Esophagus muscularis mucosa (tissue), 4 donors: ENCODE data around the gene SLC29A2.
"Not testable (repeated sequence)": the region's sequence is repeated elsewhere in the genome, so short reads cannot be mapped to it uniquely, and the experiment has no call there.

Source experiments
- CTCF ChIP-seq, 3 experiments: fragments of 200-600 bp in 2 of 3; fragments of 450-650 bp in 1 of 3; sonication (generic) in 2 of 3; IDR thresholded peaks; one replicate each; pipeline ENCODE4 v1.5.1; 2017 to 2019; ENCODE audit warnings: antibody characterized with exemption in 3 of 3, mild to moderate bottlenecking in 2 of 3, moderate library complexity in 1 of 3
- EP300 ChIP-seq: sonication (generic); formaldehyde crosslinking; IDR thresholded peaks from one replicate; pipeline ENCODE4 v1.6.1; 2017; ENCODE audit warnings: antibody characterized with exemption
- POLR2A ChIP-seq: fragments of 450-650 bp; IDR thresholded peaks from one replicate; pipeline ENCODE4 v1.6.1; 2017; ENCODE audit warnings: antibody characterized with exemption, moderate library complexity, mild to moderate bottlenecking, low read depth
- POLR2AphosphoS5 ChIP-seq, 2 donors: sonication (generic); formaldehyde crosslinking; IDR thresholded peaks; one replicate each; pipeline ENCODE4 v1.6.1; 2017; ENCODE audit warnings: antibody characterized with exemption in 2 of 2

- TF ChIP-seq POLR2A; CTCF (IDR thresholded peaks at IDR 0.05); POLR2AphosphoS5 (IDR thresholded peaks at IDR 0.05); EP300: not testable (repeated sequence)
Observed at GRCh38 chr11:66380264-66380663, 8.7 kb upstream of the SLC29A2 start.
